K562 (cell line): ENCODE measurements around the gene UFSP2. TPM values are rescaled to one million over a fixed set of nuclear protein-coding genes. Genes with fewer than 3 reads are reported as not detected.

Source experiments
- CCNT2 ChIP-seq: IDR thresholded peaks from 2 replicates; pipeline ENCODE4 v1.6.1; 2011; ENCODE audit warnings: borderline replicate concordance, low read depth, mild to moderate bottlenecking, moderate library complexity, mixed read lengths, low read length; ENCODE audit not compliant: insufficient read length; ENCODE audit errors: extremely low read depth
- E2F3 ChIP-seq: fragments of 250-450 bp; sonication (Bioruptor Pico); IDR thresholded peaks from 2 replicates; pipeline ENCODE4 v1.4.0; 2020; ENCODE audit warnings: mild to moderate bottlenecking
- ETS1 ChIP-seq: conservative IDR thresholded peaks from 2 replicates; pipeline ENCODE4 v1.6.1; 2011; ENCODE audit warnings: low read depth, mild to moderate bottlenecking, low read length; ENCODE audit not compliant: control insufficient read depth
- HDAC3 ChIP-seq: fragments of 450-650 bp; IDR thresholded peaks from 2 replicates; pipeline ENCODE4 v1.6.1; 2018; ENCODE audit warnings: borderline replicate concordance, mild to moderate bottlenecking, moderate library complexity; ENCODE audit not compliant: partially characterized antibody
- MAZ ChIP-seq, 2 experiments: fragments of 450-650 bp in 1 of 2; sonication (generic) in 1 of 2; formaldehyde crosslinking; IDR thresholded peaks in 1 of 2; conservative IDR thresholded peaks in 1 of 2; 2 replicates each; pipeline versions ENCODE4 v1.4.0 to v1.5.0; 2020; ENCODE audit warnings: mild to moderate bottlenecking in 1 of 2, missing genetic modification reagents in 1 of 2
- NBN ChIP-seq: fragments of 450-650 bp; IDR thresholded peaks from 2 replicates; pipeline ENCODE4 v1.6.1; 2016; ENCODE audit warnings: low read depth, mild to moderate bottlenecking
- NFATC3 ChIP-seq: fragments of 450-650 bp; IDR thresholded peaks from 2 replicates; pipeline ENCODE4 v1.6.1; 2017; ENCODE audit warnings: mild to moderate bottlenecking
- RBM14 ChIP-seq: fragments of 200-400 bp; formaldehyde crosslinking; IDR thresholded peaks from 2 replicates; pipeline ENCODE4 v1.6.1; 2018; ENCODE audit warnings: low read depth, mild to moderate bottlenecking, low read length, moderate library complexity, borderline replicate concordance; ENCODE audit not compliant: insufficient read depth
- RUNX1 ChIP-seq: sonication (generic); IDR thresholded peaks from 2 replicates; pipeline ENCODE4 v1.6.1; 2016; ENCODE audit warnings: antibody characterized with exemption, low read depth
- TFAM ChIP-seq: fragments of 250-450 bp; sonication (Bioruptor Pico); conservative IDR thresholded peaks from 2 replicates; pipeline ENCODE4 v1.5.0; 2021; ENCODE audit warnings: mild to moderate bottlenecking, moderate library complexity
- ZFPM2 ChIP-seq: fragments of 250-450 bp; sonication (Bioruptor Pico); IDR thresholded peaks from 2 replicates; pipeline ENCODE4 v1.5.1; 2022; ENCODE audit warnings: mild to moderate bottlenecking
- ZNF184 ChIP-seq: sonication (generic); formaldehyde crosslinking; IDR thresholded peaks from 2 replicates; pipeline ENCODE4 v1.5.0; 2020; ENCODE audit warnings: missing genetic modification reagents
- ZNF239 ChIP-seq: fragments of 250-450 bp; sonication (Bioruptor Pico); IDR thresholded peaks from 2 replicates; pipeline ENCODE4 v1.4.0; 2020; ENCODE audit warnings: mild to moderate bottlenecking
- ZNF444 ChIP-seq: fragments of 250-450 bp; sonication (Bioruptor Pico); IDR thresholded peaks from 2 replicates; pipeline ENCODE4 v1.4.0; 2020; ENCODE audit warnings: mild to moderate bottlenecking, moderate library complexity
- ZNF655 ChIP-seq: fragments of 250-450 bp; sonication (Bioruptor Pico); IDR thresholded peaks from 2 replicates; pipeline ENCODE4 v1.5.0; 2021
- polyA plus RNA-seq, 8 experiments: library from polyadenylated mRNA; depleted of rRNA in 4 of 8; stranded (reverse) in 5 of 8; unstranded in 3 of 8; fragments of >200 nt; fragmentation: Nextera tagmentation in 2 of 8; fragmentation: Illumina TruSeq in 1 of 8; extraction: Ambion mirVana in 2 of 8; extraction: Trizol in 1 of 8; gene quantifications; 2 replicates each; pipeline versions ENCODE4 v1.2.1 to v1.2.3, GENCODE V29; 2011 to 2014; ENCODE audit warnings: inconsistent platforms in 1 of 8, missing spikeins in 1 of 8
- total RNA-seq, 7 experiments: library from RNA; depleted of rRNA in 6 of 7; stranded (reverse); fragments of >200 nt in 6 of 7; fragmentation: Illumina TruSeq in 2 of 7; extraction: Trizol in 2 of 7; gene quantifications; 2 replicates each; pipeline versions ENCODE4 v1.2.1 to v1.2.3, GENCODE V29; 2011 to 2021; ENCODE audit warnings: low replicate concordance in 1 of 7
- TF ChIP-seq, protein P1 (sequence below): fragments of 150-350 bp; IDR thresholded peaks from 2 replicates; pipeline ENCODE4 v1.6.1; 2014; ENCODE audit warnings: low read depth, mild to moderate bottlenecking, low read length, borderline replicate concordance
- TF ChIP-seq, protein P2 (sequence below): fragments of 450-650 bp; IDR thresholded peaks from 2 replicates; pipeline ENCODE4 v1.6.1; 2017; ENCODE audit warnings: antibody characterized with exemption
- TF ChIP-seq, protein P3 (sequence below): fragments of 250-450 bp; sonication (Bioruptor Pico); IDR thresholded peaks from 2 replicates; pipeline ENCODE4 v1.8.0; 2022; ENCODE audit warnings: moderate library complexity, mild to moderate bottlenecking, inconsistent platforms

Gene UFSP2
- total and polyA plus RNA-seq, 9 of the 15 experiments (the other 6 are each of a cell fraction or from before 2014, with no cell fraction given): 20.1 to 55.8 (median 26.6) TPM

- TF ChIP-seq RBM14 (no peak), ETS1 (peak; percentile 53; the same call in 1 of the 2 replicates), NFATC3 (no peak), RUNX1 (no peak), TFAM (CRISPR knock-in tag) (no peak), MAZ (CRISPR knock-in tag; conservative IDR thresholded peaks at IDR 0.05 in 1 of 2, IDR thresholded peaks at IDR 0.05 in 1 of 2) (peak; percentile 80 to 82; a peak in 3 of 4 replicates), ZNF239 (no peak), E2F3 (peak; percentile 70), ZFPM2 (CRISPR knock-in tag) (0 out of 2 replicates have a peak, but pooled peaks have one; percentile 48), CCNT2 (peak; percentile 91), ZNF655 (CRISPR knock-in tag) (no peak), ZNF444 (CRISPR knock-in tag) (no peak), HDAC3 (no peak), NBN (peak; percentile 81; the same call in 1 of the 2 replicates), ZNF184 (CRISPR knock-in tag) (no peak)
- TF ChIP-seq, protein P1, sequence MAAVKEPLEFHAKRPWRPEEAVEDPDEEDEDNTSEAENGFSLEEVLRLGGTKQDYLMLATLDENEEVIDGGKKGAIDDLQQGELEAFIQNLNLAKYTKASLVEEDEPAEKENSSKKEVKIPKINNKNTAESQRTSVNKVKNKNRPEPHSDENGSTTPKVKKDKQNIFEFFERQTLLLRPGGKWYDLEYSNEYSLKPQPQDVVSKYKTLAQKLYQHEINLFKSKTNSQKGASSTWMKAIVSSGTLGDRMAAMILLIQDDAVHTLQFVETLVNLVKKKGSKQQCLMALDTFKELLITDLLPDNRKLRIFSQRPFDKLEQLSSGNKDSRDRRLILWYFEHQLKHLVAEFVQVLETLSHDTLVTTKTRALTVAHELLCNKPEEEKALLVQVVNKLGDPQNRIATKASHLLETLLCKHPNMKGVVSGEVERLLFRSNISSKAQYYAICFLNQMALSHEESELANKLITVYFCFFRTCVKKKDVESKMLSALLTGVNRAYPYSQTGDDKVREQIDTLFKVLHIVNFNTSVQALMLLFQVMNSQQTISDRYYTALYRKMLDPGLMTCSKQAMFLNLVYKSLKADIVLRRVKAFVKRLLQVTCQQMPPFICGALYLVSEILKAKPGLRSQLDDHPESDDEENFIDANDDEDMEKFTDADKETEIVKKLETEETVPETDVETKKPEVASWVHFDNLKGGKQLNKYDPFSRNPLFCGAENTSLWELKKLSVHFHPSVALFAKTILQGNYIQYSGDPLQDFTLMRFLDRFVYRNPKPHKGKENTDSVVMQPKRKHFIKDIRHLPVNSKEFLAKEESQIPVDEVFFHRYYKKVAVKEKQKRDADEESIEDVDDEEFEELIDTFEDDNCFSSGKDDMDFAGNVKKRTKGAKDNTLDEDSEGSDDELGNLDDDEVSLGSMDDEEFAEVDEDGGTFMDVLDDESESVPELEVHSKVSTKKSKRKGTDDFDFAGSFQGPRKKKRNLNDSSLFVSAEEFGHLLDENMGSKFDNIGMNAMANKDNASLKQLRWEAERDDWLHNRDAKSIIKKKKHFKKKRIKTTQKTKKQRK: no peak
- TF ChIP-seq, protein P2, sequence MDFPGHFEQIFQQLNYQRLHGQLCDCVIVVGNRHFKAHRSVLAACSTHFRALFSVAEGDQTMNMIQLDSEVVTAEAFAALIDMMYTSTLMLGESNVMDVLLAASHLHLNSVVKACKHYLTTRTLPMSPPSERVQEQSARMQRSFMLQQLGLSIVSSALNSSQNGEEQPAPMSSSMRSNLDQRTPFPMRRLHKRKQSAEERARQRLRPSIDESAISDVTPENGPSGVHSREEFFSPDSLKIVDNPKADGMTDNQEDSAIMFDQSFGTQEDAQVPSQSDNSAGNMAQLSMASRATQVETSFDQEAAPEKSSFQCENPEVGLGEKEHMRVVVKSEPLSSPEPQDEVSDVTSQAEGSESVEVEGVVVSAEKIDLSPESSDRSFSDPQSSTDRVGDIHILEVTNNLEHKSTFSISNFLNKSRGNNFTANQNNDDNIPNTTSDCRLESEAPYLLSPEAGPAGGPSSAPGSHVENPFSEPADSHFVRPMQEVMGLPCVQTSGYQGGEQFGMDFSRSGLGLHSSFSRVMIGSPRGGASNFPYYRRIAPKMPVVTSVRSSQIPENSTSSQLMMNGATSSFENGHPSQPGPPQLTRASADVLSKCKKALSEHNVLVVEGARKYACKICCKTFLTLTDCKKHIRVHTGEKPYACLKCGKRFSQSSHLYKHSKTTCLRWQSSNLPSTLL: no peak
- TF ChIP-seq, protein P3, sequence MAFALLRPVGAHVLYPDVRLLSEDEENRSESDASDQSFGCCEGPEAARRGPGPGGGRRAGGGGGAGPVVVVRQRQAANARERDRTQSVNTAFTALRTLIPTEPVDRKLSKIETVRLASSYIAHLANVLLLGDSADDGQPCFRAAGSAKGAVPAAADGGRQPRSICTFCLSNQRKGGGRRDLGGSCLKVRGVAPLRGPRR (CRISPR knock-in tag): no peak
Measured at GRCh38 chr4:185395956-185396723, 29.6 kb downstream of the UFSP2 start (continued).
